Subcutaneous adipose tissue (tissue), 4 donors: ENCODE measurements around the gene LMOD3. TPM values are rescaled to one million over a fixed set of nuclear protein-coding genes. Genes with fewer than 3 reads are reported as not detected.

Experiments
- total RNA-seq, 4 donors: library from RNA; depleted of rRNA; stranded (reverse); fragments of >200 nt; gene quantifications; one replicate each; pipeline ENCODE4 v1.1.0, GENCODE V29; 2016
- TF ChIP-seq, protein P1 (sequence below): fragments of 450-650 bp; IDR thresholded peaks from one replicate; pipeline ENCODE4 v1.5.1; 2016; ENCODE audit warnings: low read depth, mild to moderate bottlenecking, control low read depth, antibody characterized with exemption, moderate library complexity

The LMOD3 gene
- total RNA-seq, 4 donors from 2014 or later: not detected

DNA sequence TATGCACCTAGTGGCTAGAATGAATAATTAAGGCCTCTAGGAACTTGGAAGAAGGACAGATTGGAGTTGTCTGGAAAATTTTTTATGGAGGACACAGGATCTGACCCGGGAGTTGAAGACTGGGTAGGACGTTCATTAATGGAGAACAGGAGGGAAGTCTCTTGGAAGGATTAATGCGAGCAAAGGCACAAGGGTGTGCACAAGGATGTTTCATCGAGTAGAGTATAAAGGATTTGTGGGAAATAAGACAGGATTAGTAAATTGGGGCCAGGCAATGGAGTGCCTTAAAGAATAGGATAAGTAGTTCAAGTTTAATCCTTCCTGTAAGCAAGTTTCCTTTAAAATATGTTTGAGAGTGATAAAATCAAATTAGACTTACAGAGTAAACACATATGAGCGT, 14.6 kb downstream of the LMOD3 start:
- TF ChIP-seq, protein P1, sequence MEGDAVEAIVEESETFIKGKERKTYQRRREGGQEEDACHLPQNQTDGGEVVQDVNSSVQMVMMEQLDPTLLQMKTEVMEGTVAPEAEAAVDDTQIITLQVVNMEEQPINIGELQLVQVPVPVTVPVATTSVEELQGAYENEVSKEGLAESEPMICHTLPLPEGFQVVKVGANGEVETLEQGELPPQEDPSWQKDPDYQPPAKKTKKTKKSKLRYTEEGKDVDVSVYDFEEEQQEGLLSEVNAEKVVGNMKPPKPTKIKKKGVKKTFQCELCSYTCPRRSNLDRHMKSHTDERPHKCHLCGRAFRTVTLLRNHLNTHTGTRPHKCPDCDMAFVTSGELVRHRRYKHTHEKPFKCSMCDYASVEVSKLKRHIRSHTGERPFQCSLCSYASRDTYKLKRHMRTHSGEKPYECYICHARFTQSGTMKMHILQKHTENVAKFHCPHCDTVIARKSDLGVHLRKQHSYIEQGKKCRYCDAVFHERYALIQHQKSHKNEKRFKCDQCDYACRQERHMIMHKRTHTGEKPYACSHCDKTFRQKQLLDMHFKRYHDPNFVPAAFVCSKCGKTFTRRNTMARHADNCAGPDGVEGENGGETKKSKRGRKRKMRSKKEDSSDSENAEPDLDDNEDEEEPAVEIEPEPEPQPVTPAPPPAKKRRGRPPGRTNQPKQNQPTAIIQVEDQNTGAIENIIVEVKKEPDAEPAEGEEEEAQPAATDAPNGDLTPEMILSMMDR: no peak

DNA sequence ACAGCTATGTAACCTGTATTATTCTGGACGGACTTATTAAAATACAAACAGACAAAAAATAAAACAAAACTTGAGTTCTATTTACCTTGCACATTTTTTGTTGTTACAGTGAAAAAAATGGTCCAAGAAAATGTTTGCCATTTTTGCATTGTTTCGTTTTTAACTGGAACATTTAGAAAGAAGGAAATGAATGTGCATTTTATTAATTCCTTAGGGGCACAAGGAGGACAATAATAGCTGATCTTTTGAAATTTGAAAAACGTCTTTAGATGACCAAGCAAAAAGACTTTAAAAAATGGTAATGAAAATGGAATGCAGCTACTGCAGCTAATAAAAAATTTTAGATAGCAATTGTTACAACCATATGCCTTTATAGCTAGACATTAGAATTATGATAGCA, 17.1 kb downstream of the LMOD3 start:
- TF ChIP-seq, protein P1: no peak

DNA sequence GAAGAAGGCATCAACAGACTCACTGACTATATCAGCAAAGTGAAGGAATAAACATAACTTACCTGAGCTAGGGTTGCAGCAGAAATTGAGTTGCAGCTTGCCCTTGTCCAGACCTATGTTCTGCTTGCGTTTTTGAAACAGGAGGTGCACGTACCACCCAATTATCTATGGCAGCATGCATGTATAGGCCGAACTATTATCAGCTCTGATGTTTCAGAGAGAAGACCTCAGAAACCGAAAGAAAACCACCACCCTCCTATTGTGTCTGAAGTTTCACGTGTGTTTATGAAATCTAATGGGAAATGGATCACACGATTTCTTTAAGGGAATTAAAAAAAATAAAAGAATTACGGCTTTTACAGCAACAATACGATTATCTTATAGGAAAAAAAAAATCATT, 17.8 kb downstream of the LMOD3 start:
- TF ChIP-seq, protein P1: no peak

DNA sequence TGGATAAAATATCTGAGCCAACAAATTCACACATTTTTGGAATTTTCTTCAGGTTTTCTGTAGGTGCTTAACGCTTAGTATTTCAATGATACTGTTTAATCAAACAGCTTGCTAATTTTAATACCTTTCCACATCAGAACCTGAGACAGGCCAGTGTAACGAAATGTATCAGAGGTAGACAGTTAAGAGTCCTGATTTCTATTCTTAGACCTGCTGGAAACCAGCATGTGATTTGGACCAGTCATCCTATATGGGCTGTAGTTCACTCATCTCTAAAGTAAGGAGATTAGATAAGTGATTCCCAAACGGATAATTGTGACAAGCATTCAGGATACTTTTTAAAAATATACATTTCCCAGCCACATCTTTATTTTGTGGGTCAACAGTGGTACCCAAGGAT, 19.3 kb downstream of the LMOD3 start:
- TF ChIP-seq, protein P1: no peak

DNA sequence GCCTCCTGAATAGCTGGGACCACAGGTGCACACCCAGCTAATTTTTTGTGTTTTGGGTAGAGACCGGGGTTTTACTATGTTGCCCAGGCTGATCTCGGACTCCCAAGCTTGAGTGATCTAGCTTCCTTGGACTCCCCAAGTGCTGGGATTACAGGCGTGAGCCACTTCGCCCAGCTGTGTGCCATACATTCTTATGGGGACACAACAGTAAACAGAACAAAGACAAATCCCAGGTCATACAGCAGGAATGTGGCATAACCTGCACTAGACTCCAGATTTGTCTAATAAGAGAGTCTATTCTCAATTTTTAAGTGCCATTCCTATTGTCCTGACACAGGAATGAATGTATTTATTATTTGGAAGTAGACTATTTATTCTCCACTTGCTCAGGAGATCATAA, 20.0 kb downstream of the LMOD3 start:
- TF ChIP-seq, protein P1: no peak

DNA sequence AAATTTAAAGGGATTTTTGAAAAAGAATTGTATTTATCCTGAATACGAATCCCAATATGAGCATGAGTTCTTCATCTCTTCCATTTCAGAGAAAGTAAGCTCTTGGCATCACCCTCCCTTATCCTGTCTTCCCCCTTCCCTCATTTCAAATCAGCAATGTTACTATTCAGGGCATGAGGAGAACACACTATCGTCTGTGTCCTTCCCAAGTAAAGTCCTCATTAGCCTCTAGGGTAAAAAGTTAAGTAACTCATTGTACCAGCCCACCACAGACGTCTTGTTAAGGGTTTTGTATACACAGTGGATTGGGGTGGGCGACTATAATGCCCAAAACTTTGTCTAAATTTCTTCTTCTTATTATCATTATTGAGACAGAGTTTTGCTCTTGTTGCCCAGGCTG, 22.8 kb downstream of the LMOD3 start:
- TF ChIP-seq, protein P1: no peak

DNA sequence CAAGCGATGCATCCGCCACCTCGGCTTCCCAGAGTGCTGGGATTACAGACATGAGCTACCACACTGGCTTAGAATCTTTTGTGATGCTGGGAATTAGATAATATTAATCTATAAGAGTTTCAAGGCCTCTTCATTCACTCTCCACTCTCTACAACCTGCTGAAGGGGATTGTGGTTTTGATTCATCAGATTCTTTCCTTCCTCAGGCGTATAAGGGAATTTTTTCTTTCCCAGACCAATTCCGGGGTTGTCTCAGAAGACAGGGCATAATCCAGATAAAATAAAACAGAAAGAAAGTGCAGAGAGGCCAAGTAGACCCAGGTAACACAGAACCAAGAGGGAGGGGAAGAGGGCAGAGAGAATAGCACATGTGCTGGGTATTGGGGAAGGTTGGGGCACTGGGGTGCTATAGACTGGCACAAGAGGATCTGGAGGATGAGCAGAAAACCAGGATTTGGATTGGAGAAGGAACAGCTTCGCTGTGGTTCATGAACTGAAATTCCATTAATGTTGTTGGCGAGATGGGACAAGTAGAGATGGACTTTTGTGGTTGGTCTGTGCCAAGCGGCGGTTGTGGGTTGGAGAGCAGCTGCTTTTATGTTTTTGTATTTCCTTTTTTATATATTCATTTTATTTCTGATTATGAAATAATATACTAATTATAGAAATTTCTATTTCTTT, 24.8 kb downstream of the LMOD3 start:
- TF ChIP-seq, protein P1: no peak
